Measurements from ENCODE around the gene TRPM4. TPM values are rescaled to one million over a fixed set of nuclear protein-coding genes. Genes with fewer than 3 reads are reported as not detected.
"Not testable (repeated sequence)": the region's sequence is repeated elsewhere in the genome, so short reads cannot be mapped to it uniquely, and the experiment has no call there.

TRPM4 gene
- total and polyA plus RNA-seq, 12 donors: 20.4 to 100 (median 33.0) TPM

GRCh38 chr19:49217382-49217781 is 59.8 kb downstream of the TRPM4 start:
- H3K27me3 ChIP-seq: no peaks in the 10 kb centered on the region
- peak; percentile 85 to 97 (median 92) for ATAC-seq

GRCh38 chr19:49222011-49222410 is 64.4 kb downstream of the TRPM4 start:
- Histone ChIP-seq H3K27me3 (no peaks in the 10 kb centered on the region), H3K36me3 (no peaks in the 10 kb centered on the region), H3K4me1 (peaks cover 0 to 15% (median 1%) of the 10 kb centered on the region in 9 donors), H3K4me3 (no peak overlapping the region), H3K9me3 (no peaks in the 10 kb centered on the region), H3K27ac (no peak overlapping the region)
- WGBS, 2 donors: 78 to 83% methylated on average over 6 of the region's 6 CpGs
- no peak for TF ChIP-seq CTCF (IDR thresholded peaks at IDR 0.05)
- ATAC-seq (no peak), DNase-seq (no peak)
- intact Hi-C loops (cut with DNase I): loop anchor here in 5 of 10 donors (10.0 kb wide), 3 partner anchors 83 to 223 kb away; partner anchors contain the start of genes SLC17A7 (in 3 of the 5) and SLC6A16 (in 1 of the 5)

More at GRCh38 chr19:49217382-49217781, 59.8 kb downstream of the TRPM4 start:
- H3K9me3 ChIP-seq: no peaks in the 10 kb centered on the region
- no peak for TF ChIP-seq CTCF (IDR thresholded peaks at IDR 0.05)
- H3K4me3 ChIP-seq: peak overlapping the region in 1 of 10 donors; percentile 8
- peak; percentile 50 to 65 for DNase-seq
- intact Hi-C loops (cut with DNase I): loop anchor here in 1 of 10 donors (10.0 kb wide), 1 partner anchor 223 kb away; the partner anchor contains the start of genes GYS1 and RUVBL2
- H3K27ac ChIP-seq: peak overlapping the region; percentile 30 to 92 (median 72)
- H3K4me1 ChIP-seq: peaks cover 0 to 14% (median 0%) of the 10 kb centered on the region in 9 donors
- peaks cover 0 to 23% (median 3%) of the 10 kb centered on the region in 9 donors for H3K36me3 ChIP-seq
- 17 to 33% methylated on average over 6 of the region's 6 CpGs for WGBS, 2 donors

- DNase-seq (no peak), ATAC-seq (no peak)
- H3K4me3 ChIP-seq: no peak overlapping the region
- H3K4me1 ChIP-seq: peaks cover 0 to 13% (median 0%) of the 10 kb centered on the region in 9 donors
- 87 to 91% methylated on average over 4 of the region's 4 CpGs for WGBS, 2 donors
- no peak for TF ChIP-seq CTCF (IDR thresholded peaks at IDR 0.05)
- no peaks in the 10 kb centered on the region for H3K9me3 ChIP-seq
- no peak overlapping the region for H3K27ac ChIP-seq
- intact Hi-C loops (cut with DNase I): loop anchor here in 5 of 10 donors (10.0 kb wide), 3 partner anchors 82 to 222 kb away; partner anchors contain the start of genes SLC17A7 (in 3 of the 5) and SLC6A16 (in 1 of the 5)
- no peaks in the 10 kb centered on the region for H3K27me3 ChIP-seq
- H3K36me3 ChIP-seq: no peaks in the 10 kb centered on the region
Measured at GRCh38 chr19:49222528-49222927, 64.9 kb downstream of the TRPM4 start.

GRCh38 chr19:49223472-49223871 is 65.9 kb downstream of the TRPM4 start:
- Histone ChIP-seq H3K27me3 (no peaks in the 10 kb centered on the region), H3K9me3 (no peaks in the 10 kb centered on the region), H3K4me3 (no peak overlapping the region), H3K27ac (no peak overlapping the region), H3K4me1 (peaks cover 0 to 7% (median 0%) of the 10 kb centered on the region in 9 donors), H3K36me3 (no peaks in the 10 kb centered on the region)
- no peak for DNase-seq
- no peak for ATAC-seq
- intact Hi-C loops (cut with DNase I): loop anchor here in 5 of 10 donors (10.0 kb wide), 3 partner anchors 81 to 221 kb away; partner anchors contain the start of genes SLC17A7 (in 3 of the 5) and SLC6A16 (in 1 of the 5)
- TF ChIP-seq CTCF (IDR thresholded peaks at IDR 0.05): no peak
- 84 to 87% methylated on average over 9 of the region's 9 CpGs for WGBS, 2 donors

GRCh38 chr19:49224441-49224840 is 66.8 kb downstream of the TRPM4 start:
- DNase-seq, H3K4me1 ChIP-seq, H3K4me3 ChIP-seq, H3K9me3 ChIP-seq, H3K36me3 ChIP-seq, H3K27me3 ChIP-seq, H3K27ac ChIP-seq: not testable (repeated sequence)
- intact Hi-C loops (cut with DNase I): loop anchor here in 5 of 10 donors (10.0 kb wide), 3 partner anchors 80 to 220 kb away; partner anchors contain the start of genes SLC17A7 (in 3 of the 5) and SLC6A16 (in 1 of the 5)
- peak in 1 of 8 donors; percentile 6 for ATAC-seq
- WGBS, 2 donors: 85 to 90% methylated on average over 11 of the region's 11 CpGs
